Fibroblast of lung (primary cell): ENCODE data around the gene WDR31. TPM values are rescaled to one million over a fixed set of nuclear protein-coding genes. Genes with fewer than 3 reads are reported as not detected.

Source experiments
- DNase-seq, 2 donors: peaks; one replicate each; pipeline versions ENCODE4 v3.0.0 to v3.0.0-alpha.2; 2010; ENCODE audit warnings: low read depth in 2 of 2
- H2AFZ ChIP-seq: 2 replicates; pipeline ENCODE4 v1.5.1; 2012; ENCODE audit warnings: low read length, control low read depth, inconsistent platforms
- H3K27ac ChIP-seq: 2 replicates; pipeline ENCODE4 v1.5.1; 2011; ENCODE audit warnings: low read length, control low read depth; ENCODE audit not compliant: insufficient read depth
- H3K27me3 ChIP-seq: 2 replicates; pipeline ENCODE4 v1.5.1; 2011; ENCODE audit warnings: mild to moderate bottlenecking, low read length; ENCODE audit not compliant: control insufficient read depth, insufficient read depth
- H3K36me3 ChIP-seq: 2 replicates; pipeline ENCODE4 v1.5.1; 2011; ENCODE audit warnings: low read length; ENCODE audit not compliant: control insufficient read depth, insufficient read depth
- H3K4me1 ChIP-seq: 2 replicates; pipeline ENCODE4 v1.5.1; 2011; ENCODE audit warnings: low read length; ENCODE audit not compliant: control insufficient read depth, insufficient read depth; ENCODE audit errors: extremely low read depth
- H3K4me2 ChIP-seq: 2 replicates; pipeline ENCODE4 v1.5.1; 2011; ENCODE audit warnings: low read length, control low read depth; ENCODE audit not compliant: insufficient read depth; ENCODE audit errors: extremely low read depth
- H3K4me3 ChIP-seq, 4 experiments: fragments of 200-600 bp in 1 of 4; sonication (generic) in 1 of 4; replicated peaks in 1 of 4; 2 replicates each; pipeline ENCODE4 v1.5.1; 2011 to 2016; ENCODE audit warnings: low read length in 4 of 4, low read depth in 3 of 4, mild to moderate bottlenecking in 3 of 4, control low read depth in 2 of 4, inconsistent platforms in 1 of 4, mixed read lengths in 1 of 4; ENCODE audit not compliant: insufficient read depth in 1 of 4; ENCODE audit errors: control extremely low read depth in 1 of 4
- H3K79me2 ChIP-seq: 2 replicates; pipeline ENCODE4 v1.5.1; 2012; ENCODE audit warnings: mild to moderate bottlenecking, low read length, inconsistent platforms; ENCODE audit not compliant: control insufficient read depth, insufficient read depth
- H3K9ac ChIP-seq: 2 replicates; pipeline ENCODE4 v1.5.1; 2011; ENCODE audit warnings: mild to moderate bottlenecking, low read length, control low read depth; ENCODE audit not compliant: insufficient read depth
- H3K9me3 ChIP-seq: 2 replicates; pipeline ENCODE4 v1.5.1; 2012; ENCODE audit warnings: low read depth, low read length; ENCODE audit not compliant: control insufficient read depth, insufficient read depth
- H4K20me1 ChIP-seq: 2 replicates; pipeline ENCODE4 v1.5.1; 2011; ENCODE audit warnings: low read length; ENCODE audit not compliant: control insufficient read depth, insufficient read depth; ENCODE audit errors: extremely low read depth
- CTCF ChIP-seq, 2 donors: IDR thresholded peaks in 1 of 2; conservative IDR thresholded peaks in 1 of 2; 1 replicate in 1 of 2; 2 replicates in 1 of 2; pipeline ENCODE4 v1.5.1; 2011 to 2012; ENCODE audit warnings: low read length in 2 of 2, control low read depth in 1 of 2, inconsistent platforms in 1 of 2, low read depth in 1 of 2, mild to moderate bottlenecking in 1 of 2
- EZH2 ChIP-seq: IDR thresholded peaks from 2 replicates; pipeline ENCODE4 v1.5.1; 2012; ENCODE audit warnings: low read length, control low read depth, mild to moderate bottlenecking; ENCODE audit errors: missing control alignments
- polyA plus RNA-seq, 2 donors: library from polyadenylated mRNA; depleted of rRNA in 1 of 2; stranded (reverse) in 1 of 2; unstranded in 1 of 2; fragments of >200 nt; gene quantifications; 2 replicates each; pipeline ENCODE4 v1.2.1, GENCODE V29; 2011 to 2012; ENCODE audit warnings: missing spikeins in 1 of 2
- total RNA-seq: library from RNA; depleted of rRNA; stranded (reverse); fragments of >200 nt; gene quantifications from 2 replicates; pipeline ENCODE4 v1.2.1, GENCODE V29; 2014

The WDR31 gene
- total and polyA plus RNA-seq, 2 donors (not counting 1 experiment from before 2014, with no cell fraction given): 1.6 to 4.0 TPM

DNA sequence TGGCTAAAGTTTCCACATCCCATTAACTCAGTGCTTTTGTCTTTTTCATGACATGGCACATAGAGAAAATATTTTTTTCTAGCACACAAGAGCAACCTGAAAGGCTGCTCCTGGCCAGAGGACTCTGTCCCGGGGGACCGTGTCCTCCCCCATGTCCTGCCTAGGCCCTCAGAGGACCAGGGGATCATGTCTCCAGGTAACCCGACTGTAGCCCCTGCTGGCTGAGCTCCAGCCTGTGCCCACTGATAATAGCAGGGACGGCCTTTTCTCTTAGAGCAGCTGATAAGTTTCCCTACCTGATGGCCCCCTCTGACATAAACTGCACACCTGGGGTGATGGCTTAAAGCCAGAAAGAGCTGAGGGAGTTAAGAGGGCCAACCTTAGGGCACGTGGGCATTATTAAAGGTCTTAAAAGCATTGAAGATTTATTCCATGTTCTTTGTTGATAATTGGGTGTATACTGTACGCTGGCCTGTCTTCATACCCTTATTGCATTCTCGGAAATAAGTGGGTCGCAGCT, 30.8 kb upstream of the WDR31 start:
- H2AFZ ChIP-seq: no peak overlapping the region
- H3K9ac ChIP-seq: no peak overlapping the region
- no peak overlapping the region for H3K4me3 ChIP-seq
- H3K79me2 ChIP-seq: no peaks in the 10 kb centered on the region
- H3K4me1 ChIP-seq: peaks cover 2% of the 10 kb centered on the region
- no peak overlapping the region for H3K4me2 ChIP-seq
- no peak overlapping the region for H3K27ac ChIP-seq
- DNase-seq: no peak
- no peak for TF ChIP-seq CTCF (conservative IDR thresholded peaks at IDR 0.05 in 1 of 2, IDR thresholded peaks at IDR 0.05 in 1 of 2; ENCODE audit: low read depth in 1 of 2, low read length in 2 of 2)
- no peak for TF ChIP-seq EZH2
- H3K36me3 ChIP-seq: peaks cover 4% of the 10 kb centered on the region
- no peaks in the 10 kb centered on the region for H3K9me3 ChIP-seq
- H3K27me3 ChIP-seq: no peaks in the 10 kb centered on the region
- H4K20me1 ChIP-seq: no peaks in the 10 kb centered on the region

GRCh38 chr9:113369855-113370140, 29.7 kb upstream of the WDR31 start:
- no peaks in the 10 kb centered on the region for H4K20me1 ChIP-seq
- no peaks in the 10 kb centered on the region for H3K4me1 ChIP-seq
- no peaks in the 10 kb centered on the region for H3K9me3 ChIP-seq
- no peaks in the 10 kb centered on the region for H3K79me2 ChIP-seq
- no peak overlapping the region for H3K4me3 ChIP-seq
- no peak for DNase-seq
- TF ChIP-seq EZH2 (no peak), CTCF (conservative IDR thresholded peaks at IDR 0.05 in 1 of 2, IDR thresholded peaks at IDR 0.05 in 1 of 2; ENCODE audit: low read depth in 1 of 2, low read length in 2 of 2) (no peak)
- no peak overlapping the region for H3K27ac ChIP-seq
- no peak overlapping the region for H2AFZ ChIP-seq
- peaks cover 4% of the 10 kb centered on the region for H3K36me3 ChIP-seq
- no peak overlapping the region for H3K9ac ChIP-seq
- no peak overlapping the region for H3K4me2 ChIP-seq
- H3K27me3 ChIP-seq: no peaks in the 10 kb centered on the region

DNA sequence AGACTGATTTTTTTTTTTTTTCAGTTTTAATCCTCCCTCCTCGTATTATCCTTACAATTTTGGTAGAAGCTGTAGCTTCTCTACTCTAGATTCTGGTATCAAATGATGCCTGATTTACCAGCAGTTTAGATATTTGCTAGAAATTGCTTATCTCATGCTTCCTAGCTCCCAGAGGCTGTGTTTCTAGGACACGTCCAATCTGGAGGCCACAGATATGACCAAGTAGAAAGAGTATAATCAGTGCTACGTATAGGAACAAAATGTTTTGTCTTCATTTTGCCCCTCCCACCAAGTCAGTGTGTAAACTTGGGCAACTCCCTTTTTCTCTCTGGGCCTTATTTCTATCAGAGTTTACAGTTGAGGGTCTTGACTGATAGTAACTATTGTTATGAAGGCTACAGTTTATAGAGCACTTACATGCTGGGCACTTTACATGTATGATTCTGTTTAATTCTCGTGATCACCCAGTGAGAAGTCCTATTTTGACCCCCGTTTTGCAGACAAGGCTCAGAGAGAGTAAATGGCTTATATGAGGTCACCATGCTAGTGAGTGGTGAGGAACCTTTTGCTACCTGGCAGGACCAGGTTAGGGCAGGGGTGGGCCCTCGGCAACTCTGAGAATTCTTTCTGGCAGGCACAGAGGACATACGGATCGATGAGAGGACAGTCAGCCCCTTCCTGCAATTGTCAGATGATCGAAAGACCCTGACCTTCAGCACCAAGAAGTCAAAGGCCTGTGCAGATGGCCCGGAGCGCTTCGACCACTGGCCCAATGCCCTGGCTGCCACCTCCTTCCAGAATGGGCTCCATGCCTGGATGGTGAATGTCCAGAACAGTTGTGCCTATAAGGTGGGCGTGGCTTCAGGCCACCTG, 29.1 kb upstream of the WDR31 start:
- Histone ChIP-seq H3K4me2 (no peak overlapping the region), H3K9ac (no peak overlapping the region), H3K4me3 (no peak overlapping the region), H3K4me1 (no peaks in the 10 kb centered on the region), H3K36me3 (peaks cover 3% of the 10 kb centered on the region), H3K27me3 (no peaks in the 10 kb centered on the region), H3K9me3 (no peaks in the 10 kb centered on the region), H4K20me1 (no peaks in the 10 kb centered on the region), H3K27ac (no peak overlapping the region), H3K79me2 (no peaks in the 10 kb centered on the region), H2AFZ (no peak overlapping the region)
- DNase-seq: no peak
- TF ChIP-seq CTCF (conservative IDR thresholded peaks at IDR 0.05 in 1 of 2, IDR thresholded peaks at IDR 0.05 in 1 of 2; ENCODE audit: low read depth in 1 of 2, low read length in 2 of 2): no peak
- TF ChIP-seq EZH2: no peak
